PC-3 (cell line): ENCODE data around the gene SPTLC3. TPM values are rescaled to one million over a fixed set of nuclear protein-coding genes. Genes with fewer than 3 reads are reported as not detected.

Experiments used
- ATAC-seq: fragments of 200-7000 bp; cut with Tn5 transposase; 2 replicates; pipeline ENCODE4 v1.9.1; 2020; ENCODE audit warnings: mild to moderate bottlenecking, moderate library complexity
- BruUV-seq: library from RNA; stranded (reverse); fragments of 400-500 nt; replicated peaks from 2 replicates; lab custom pipeline; 2021; lab: Mats Ljungman, UMichigan
- CTCF ChIA-PET: fragments of 300-600 bp; sonication (Branson Sonifier 250); formaldehyde crosslinking; loops from one replicate; lab custom pipeline; 2022; ENCODE audit warnings: antibody characterized with exemption; lab: Charles Lee
- POLR2A ChIA-PET: fragments of 300-600 bp; sonication (Branson Sonifier 250); formaldehyde crosslinking; loops from one replicate; lab custom pipeline; 2022; ENCODE audit warnings: antibody characterized with exemption; ENCODE audit not compliant: unreplicated experiment; lab: Charles Lee
- DNase-seq: peaks from one replicate; pipeline ENCODE4 v3.0.0-alpha.2; 2015
- H2AFZ ChIP-seq: fragments of 300-600 bp; sonication (generic); 2 replicates; pipeline ENCODE4 v1.6.0; 2016; ENCODE audit warnings: antibody characterized with exemption, low read length
- H3F3A ChIP-seq: fragments of 300-600 bp; sonication (generic); one replicate; pipeline ENCODE4 v1.6.0; 2017; ENCODE audit warnings: antibody characterized with exemption, low read length, control low read depth, mild to moderate bottlenecking; ENCODE audit not compliant: unreplicated experiment
- H3K27ac ChIP-seq: fragments of 300-600 bp; sonication (generic); 2 replicates; pipeline ENCODE4 v1.5.1; 2016; ENCODE audit warnings: mild to moderate bottlenecking, low read length
- H3K27me3 ChIP-seq: fragments of 300-600 bp; sonication (generic); 2 replicates; pipeline ENCODE4 v1.6.1; 2016; ENCODE audit warnings: low read length, mixed read lengths
- H3K36me3 ChIP-seq: fragments of 300-600 bp; sonication (generic); 2 replicates; pipeline ENCODE4 v1.6.1; 2016; ENCODE audit warnings: low read depth, mixed run types, low read length, mixed read lengths
- H3K4me1 ChIP-seq: fragments of 300-600 bp; sonication (generic); 2 replicates; pipeline ENCODE4 v1.5.1; 2016; ENCODE audit warnings: low read length; ENCODE audit not compliant: insufficient read depth
- H3K4me2 ChIP-seq: fragments of 300-600 bp; sonication (generic); 2 replicates; pipeline ENCODE4 v1.6.0; 2016; ENCODE audit warnings: low read length
- H3K4me3 ChIP-seq: fragments of 300-600 bp; sonication (generic); 2 replicates; pipeline ENCODE4 v1.5.1; 2016; ENCODE audit warnings: mild to moderate bottlenecking, low read length, mixed read lengths
- H3K79me2 ChIP-seq: fragments of 300-600 bp; sonication (generic); 2 replicates; pipeline ENCODE4 v1.6.1; 2017; ENCODE audit warnings: low read length, mixed read lengths
- H3K9ac ChIP-seq: fragments of 300-600 bp; sonication (generic); 2 replicates; pipeline ENCODE4 v1.6.0; 2016; ENCODE audit warnings: mild to moderate bottlenecking, low read length
- H3K9me2 ChIP-seq: fragments of 300-600 bp; sonication (generic); replicated peaks from 2 replicates; pipeline ENCODE4 v1.6.1; 2016; ENCODE audit warnings: mixed run types, low read length, mixed read lengths
- H3K9me3 ChIP-seq: fragments of 300-600 bp; sonication (generic); 2 replicates; pipeline ENCODE4 v1.6.1; 2016; ENCODE audit warnings: low read length, mixed read lengths
- H4K20me1 ChIP-seq: fragments of 300-600 bp; sonication (generic); 2 replicates; pipeline ENCODE4 v1.6.1; 2016; ENCODE audit warnings: low read length, mixed read lengths
- CTCF ChIP-seq: fragments of 300-600 bp; sonication (generic); conservative IDR thresholded peaks from 2 replicates; pipeline ENCODE4 v1.5.1; 2017; ENCODE audit warnings: antibody characterized with exemption, low read depth, mild to moderate bottlenecking, low read length
- EZH2 ChIP-seq: fragments of 300-600 bp; sonication (generic); IDR thresholded peaks from one replicate; pipeline ENCODE4 v1.6.1; 2017; ENCODE audit warnings: antibody characterized with exemption, mild to moderate bottlenecking, low read length; ENCODE audit not compliant: unreplicated experiment
- EZH2phosphoT487 ChIP-seq: fragments of 300-600 bp; sonication (generic); IDR thresholded peaks from 2 replicates; pipeline ENCODE4 v1.6.1; 2018; ENCODE audit warnings: mild to moderate bottlenecking, antibody characterized with exemption, low read length, borderline replicate concordance
- intact Hi-C: fragments of 100-400 bp; cut with micrococcal nuclease; formaldehyde crosslinking; loops from 2 replicates; pipeline ENCODE4 v1.9.0; 2023
- total RNA-seq: library from RNA; depleted of rRNA; stranded (reverse); fragments of >200 nt; gene quantifications from 2 replicates; pipeline ENCODE4 v1.2.3, GENCODE V29; 2014

The SPTLC3 gene
- total RNA-seq, 1 experiment from 2014 or later = 16.3 TPM

GRCh38 chr20:12968472-12968871 lies 40.3 kb upstream of the SPTLC3 start:
- Histone ChIP-seq H3K9ac (peak overlapping the region; percentile 45; the same call in 1 of the 2 replicates), H3K27me3 (no peaks in the 10 kb centered on the region), H3K79me2 (no peaks in the 10 kb centered on the region), H3F3A (no peaks in the 10 kb centered on the region), H3K9me3 (no peaks in the 10 kb centered on the region), H3K4me3 (no peak overlapping the region), H3K9me2 (no peaks in the 10 kb centered on the region), H3K36me3 (no peaks in the 10 kb centered on the region), H3K4me2 (peak overlapping the region; percentile 57), H4K20me1 (no peaks in the 10 kb centered on the region), H3K27ac (peak overlapping the region; percentile 69), H3K4me1 (peaks cover 53% of the 10 kb centered on the region), H2AFZ (no peak overlapping the region)
- BruUV-seq = no TSS peak
- DNase-seq = no peak
- intact Hi-C loops = no loop called here
- ATAC-seq = no peak
- CTCF ChIA-PET = interaction anchor here (0.6 to 1.2 kb wide), 3 partner anchors 39 to 73 kb away, joined by 6 to 10 read pairs (median 9); no protein-coding TSS in a partner anchor
- POLR2A ChIA-PET = no interaction called here
- TF ChIP-seq EZH2 (no peak), CTCF (no peak), EZH2phosphoT487 (no peak)

- POLR2A ChIA-PET = no interaction called here
These were observed 39.6 kb upstream of the SPTLC3 start for GRCh38 chr20:12969071-12969669.

More at GRCh38 chr20:12969071-12969669, 39.6 kb upstream of the SPTLC3 start:
- no TSS peak for BruUV-seq
- Histone ChIP-seq H3K27me3 (no peaks in the 10 kb centered on the region), H3K27ac (peak overlapping the region; percentile 69), H3K4me3 (0 out of 2 replicates have a peak overlapping the region, but pooled peaks have one; percentile 0), H3K79me2 (no peaks in the 10 kb centered on the region), H3K9me3 (no peaks in the 10 kb centered on the region), H3F3A (no peaks in the 10 kb centered on the region), H3K36me3 (no peaks in the 10 kb centered on the region), H2AFZ (no peak overlapping the region), H3K9ac (peak overlapping the region; percentile 45; the same call in 1 of the 2 replicates), H3K9me2 (no peaks in the 10 kb centered on the region), H3K4me1 (peaks cover 46% of the 10 kb centered on the region), H4K20me1 (no peaks in the 10 kb centered on the region), H3K4me2 (peak overlapping the region; percentile 57)
- ATAC-seq (peak; percentile 73), DNase-seq (peak; percentile 94)
- TF ChIP-seq CTCF = no peak
- TF ChIP-seq EZH2 = no peak
- TF ChIP-seq EZH2phosphoT487 = no peak
- CTCF ChIA-PET = interaction anchor here (0.6 to 1.2 kb wide), 5 partner anchors 33 to 796 kb away, joined by 3 to 10 read pairs (median 6); no protein-coding TSS in a partner anchor
- intact Hi-C loops = no loop called here
